Lower lobe of right lung (tissue), 2 donors: ENCODE results near the gene ASIC2. TPM values are rescaled to one million over a fixed set of nuclear protein-coding genes. Genes with fewer than 3 reads are reported as not detected.

Source experiments
- ATAC-seq, 2 donors: fragments of 200-7000 bp; cut with Tn5 transposase; one replicate each; pipeline ENCODE4 v1.9.1; 2020 to 2022; ENCODE audit warnings: mild to moderate bottlenecking in 2 of 2, moderate library complexity in 2 of 2
- DNase-seq: peaks from one replicate; pipeline ENCODE4 v3.0.0-alpha.2; 2020
- H3K27ac ChIP-seq: fragments of 200-600 bp; one replicate; pipeline ENCODE4 v1.8.0; 2022
- H3K27me3 ChIP-seq: fragments of 200-600 bp; one replicate; pipeline ENCODE4 v1.8.0; 2022; ENCODE audit warnings: low read depth
- H3K36me3 ChIP-seq: fragments of 200-600 bp; one replicate; pipeline ENCODE4 v1.8.0; 2022; ENCODE audit warnings: mild to moderate bottlenecking
- H3K4me1 ChIP-seq: fragments of 200-600 bp; one replicate; pipeline ENCODE4 v1.8.0; 2022
- H3K4me3 ChIP-seq: fragments of 200-600 bp; one replicate; pipeline ENCODE4 v1.8.0; 2022; ENCODE audit warnings: mild to moderate bottlenecking
- H3K9me3 ChIP-seq: fragments of 200-600 bp; one replicate; pipeline ENCODE4 v1.8.0; 2022
- CTCF ChIP-seq: fragments of 200-600 bp; IDR thresholded peaks from one replicate; pipeline ENCODE4 v1.8.0; 2022; ENCODE audit warnings: antibody characterized with exemption, mild to moderate bottlenecking
- intact Hi-C: fragments of 100-400 bp; cut with DNase I; formaldehyde crosslinking; loops from one replicate; pipeline ENCODE4 v1.11.0; 2022
- total RNA-seq: library from RNA; stranded (reverse); fragmentation: NEBNext Ultra II Directional; extraction: Animal tissue kit (Norgen Biotek cat#: 25700); gene quantifications from one replicate; pipeline ENCODE4 v1.2.1, GENCODE V29; 2021
- donor health status: DM: no; HTN: yes; CAD: no; lungs with severe emphysema.

The ASIC2 gene
- total RNA-seq, 1 donor from 2014 or later: not detected

- no peak overlapping the region for H3K4me3 ChIP-seq
- H3K9me3 ChIP-seq: no peaks in the 10 kb centered on the region
- no peak overlapping the region for H3K27ac ChIP-seq
- DNase-seq (no peak), ATAC-seq (no peak)
- intact Hi-C loops: no loop called here
- no peaks in the 10 kb centered on the region for H3K36me3 ChIP-seq
- H3K4me1 ChIP-seq: no peaks in the 10 kb centered on the region
- H3K27me3 ChIP-seq: peaks cover 6% of the 10 kb centered on the region
- TF ChIP-seq CTCF: no peak
Observed at GRCh38 chr17:33052856-33053255, 240.2 kb downstream of the ASIC2 start.

- H3K9me3 ChIP-seq: no peaks in the 10 kb centered on the region
- no peaks in the 10 kb centered on the region for H3K4me1 ChIP-seq
- H3K4me3 ChIP-seq: no peak overlapping the region
- DNase-seq (no peak), ATAC-seq (no peak)
- H3K27ac ChIP-seq: no peak overlapping the region
- intact Hi-C loops: no loop called here
- no peak for TF ChIP-seq CTCF
- peaks cover 6% of the 10 kb centered on the region for H3K27me3 ChIP-seq
- no peaks in the 10 kb centered on the region for H3K36me3 ChIP-seq
Observed at GRCh38 chr17:33050611-33051140, 242.4 kb downstream of the ASIC2 start.

- peak; percentile 48 to 64 for ATAC-seq
- H3K36me3 ChIP-seq: no peaks in the 10 kb centered on the region
- TF ChIP-seq CTCF: peak; percentile 89
- H3K4me3 ChIP-seq: no peak overlapping the region
- intact Hi-C loops: no loop called here
- no peak overlapping the region for H3K27ac ChIP-seq
- DNase-seq: no peak
- peaks cover 5% of the 10 kb centered on the region for H3K27me3 ChIP-seq
- H3K9me3 ChIP-seq: no peaks in the 10 kb centered on the region
- H3K4me1 ChIP-seq: no peaks in the 10 kb centered on the region
Observed at GRCh38 chr17:33049781-33050414, 243.2 kb downstream of the ASIC2 start.

- H3K4me1 ChIP-seq: no peaks in the 10 kb centered on the region
- TF ChIP-seq CTCF: no peak
- intact Hi-C loops: no loop called here
- DNase-seq (no peak), ATAC-seq (no peak)
- no peak overlapping the region for H3K4me3 ChIP-seq
- H3K27me3 ChIP-seq: no peaks in the 10 kb centered on the region
- H3K9me3 ChIP-seq: no peaks in the 10 kb centered on the region
- H3K27ac ChIP-seq: no peak overlapping the region
- no peaks in the 10 kb centered on the region for H3K36me3 ChIP-seq
Observed at GRCh38 chr17:33046361-33047255, 246.5 kb downstream of the ASIC2 start.

- H3K36me3 ChIP-seq: no peaks in the 10 kb centered on the region
- no peak for DNase-seq
- no peak overlapping the region for H3K27ac ChIP-seq
- H3K27me3 ChIP-seq: no peaks in the 10 kb centered on the region
- H3K9me3 ChIP-seq: no peaks in the 10 kb centered on the region
- TF ChIP-seq CTCF: no peak
- no peaks in the 10 kb centered on the region for H3K4me1 ChIP-seq
- intact Hi-C loops: no loop called here
- ATAC-seq: no peak
- H3K4me3 ChIP-seq: no peak overlapping the region
Observed at GRCh38 chr17:33045216-33045615, 247.9 kb downstream of the ASIC2 start.
